ENCODE measurements around the gene TMEM63B.
"Not testable (repeated sequence)": the region's sequence is repeated elsewhere in the genome, so short reads cannot be mapped to it uniquely, and the experiment has no call there.

TMEM63B gene

GRCh38 chr6:44094403-44095242 lies 32.7 kb upstream of the TMEM63B start:
- DNase-seq: no peak

GRCh38 chr6:44095243-44095623 lies 32.1 kb upstream of the TMEM63B start:
- not testable (repeated sequence) for DNase-seq

GRCh38 chr6:44096612-44097011 lies 30.7 kb upstream of the TMEM63B start:
- peak; percentile 66 for DNase-seq

- DNase-seq: no peak
These were observed 29.5 kb upstream of the TMEM63B start for GRCh38 chr6:44097782-44098317.

- no peak for DNase-seq
These were observed 28.2 kb upstream of the TMEM63B start for GRCh38 chr6:44099192-44099591.

GRCh38 chr6:44100088-44100550 lies 27.2 kb upstream of the TMEM63B start:
- DNase-seq: no peak

- no peak for DNase-seq
These were observed 25.5 kb upstream of the TMEM63B start for GRCh38 chr6:44101832-44102231.

- DNase-seq: no peak
These were observed 24.8 kb upstream of the TMEM63B start for GRCh38 chr6:44102527-44102926.

- no peak for DNase-seq
These were observed 22.8 kb upstream of the TMEM63B start for GRCh38 chr6:44104481-44105021.

GRCh38 chr6:44105146-44105545 lies 22.2 kb upstream of the TMEM63B start:
- no peak for DNase-seq

- DNase-seq: no peak
These were observed 21.2 kb upstream of the TMEM63B start for GRCh38 chr6:44105993-44106740.

- DNase-seq: no peak
These were observed 20.3 kb upstream of the TMEM63B start for GRCh38 chr6:44107017-44107416.

- no peak for DNase-seq
These were observed 18.9 kb upstream of the TMEM63B start for GRCh38 chr6:44108471-44108870.

- DNase-seq: no peak
These were observed 18.1 kb upstream of the TMEM63B start for GRCh38 chr6:44109212-44109611.

- DNase-seq: no peak
These were observed 17.2 kb upstream of the TMEM63B start for GRCh38 chr6:44110005-44110676.

- no peak for DNase-seq
These were observed 16.4 kb upstream of the TMEM63B start for GRCh38 chr6:44110966-44111365.

- no peak for DNase-seq
These were observed 15.6 kb upstream of the TMEM63B start for GRCh38 chr6:44111434-44112417.

GRCh38 chr6:44113414-44113813 lies 13.9 kb upstream of the TMEM63B start:
- DNase-seq: no peak

GRCh38 chr6:44115866-44116265 lies 11.5 kb upstream of the TMEM63B start:
- DNase-seq: no peak

GRCh38 chr6:44116641-44117382 lies 10.5 kb upstream of the TMEM63B start:
- no peak for DNase-seq

Measured in central memory CD4-positive, alpha-beta T cell (primary cell).